WI38 (cell line): Measurements from ENCODE around the gene PDE3A.

Source experiments
- H3K4me3 ChIP-seq: 2 replicates; pipeline ENCODE4 v1.5.1; 2011; ENCODE audit warnings: low read depth, mild to moderate bottlenecking, control low read depth, low read length
- CTCF ChIP-seq: IDR thresholded peaks from 2 replicates; pipeline ENCODE4 v1.5.1; 2012; ENCODE audit warnings: low read depth, mild to moderate bottlenecking, control low read depth, low read length

PDE3A gene

GRCh38 chr12:20588042-20588441 is 219.7 kb downstream of the PDE3A start:
- H3K4me3 ChIP-seq = no peak overlapping the region
- TF ChIP-seq CTCF = no peak

- TF ChIP-seq CTCF = no peak
- H3K4me3 ChIP-seq = no peak overlapping the region
These were observed 222.2 kb downstream of the PDE3A start for GRCh38 chr12:20590570-20590969.

- no peak overlapping the region for H3K4me3 ChIP-seq
These were observed 224.2 kb downstream of the PDE3A start for GRCh38 chr12:20592556-20592955.

GRCh38 chr12:20593611-20594010 is 225.3 kb downstream of the PDE3A start:
- no peak for TF ChIP-seq CTCF
- H3K4me3 ChIP-seq = no peak overlapping the region

More at GRCh38 chr12:20592556-20592955, 224.2 kb downstream of the PDE3A start:
- TF ChIP-seq CTCF = no peak

GRCh38 chr12:20596061-20596460 is 227.7 kb downstream of the PDE3A start:
- no peak overlapping the region for H3K4me3 ChIP-seq
- TF ChIP-seq CTCF = no peak

- no peak overlapping the region for H3K4me3 ChIP-seq
- no peak for TF ChIP-seq CTCF
These were observed 231.4 kb downstream of the PDE3A start for GRCh38 chr12:20599757-20600156.

GRCh38 chr12:20601668-20602280 is 233.4 kb downstream of the PDE3A start:
- no peak overlapping the region for H3K4me3 ChIP-seq

More at GRCh38 chr12:20601668-20602280, 233.4 kb downstream of the PDE3A start:
- no peak for TF ChIP-seq CTCF
